Measurements from ENCODE around the gene BABAM2. TPM values are rescaled to one million over a fixed set of nuclear protein-coding genes. Genes with fewer than 3 reads are reported as not detected.

The BABAM2 gene
- total and polyA plus RNA-seq, 2 of the 4 experiments (the other 2 are of a cell fraction), result 20.9 to 23.1 TPM

GRCh38 chr2:28162564-28162963 lies 272.0 kb downstream of the BABAM2 start:
- dilution Hi-C loops (cut with HindIII; ENCODE audit: low sequenced_read_pairs, unreplicated experiment), result no loop called here
- no peaks in the 10 kb centered on the region for H3K9me3 ChIP-seq (ENCODE audit: control insufficient read depth, insufficient read depth, low read length)
- H3K9ac ChIP-seq (ENCODE audit: low read depth, low read length), result no peak overlapping the region
- H3K9me1 ChIP-seq (ENCODE audit: insufficient read depth, low read length), result peaks cover 7% of the 10 kb centered on the region; the same call in 1 of the 2 replicates
- H2BK5ac ChIP-seq (ENCODE audit: low read depth, low read length, poor library complexity, severe bottlenecking), result no peak overlapping the region
- no peak for DNase-seq
- no peak for ATAC-seq (ENCODE audit: low read depth)
- no peaks in the 10 kb centered on the region for H4K20me1 ChIP-seq (ENCODE audit: insufficient read depth, low read length)
- no peak overlapping the region for H2AK5ac ChIP-seq (ENCODE audit: low read depth, low read length)
- 100% methylated on average over 1 of the region's 3 CpGs; no CpG with 5 or more reads in 1 of the 2 experiments for WGBS, 2 experiments (ENCODE audit: extremely low coverage in 2 of 2, insufficient read length in 1 of 2)
- no peak overlapping the region for H3K56ac ChIP-seq (ENCODE audit: extremely low read depth, insufficient read depth, low read length)
- in situ Hi-C loops (cut with MboI; ENCODE audit: low sequenced_read_pairs), result no loop called here
- no peak overlapping the region for H3K14ac ChIP-seq (replicated peaks; ENCODE audit: low read depth, low read length)
- no peaks in the 10 kb centered on the region for H3K36me3 ChIP-seq (ENCODE audit: control insufficient read depth, insufficient read depth, low read length)
- H3K4me2 ChIP-seq (ENCODE audit: low read depth, low read length), result no peak overlapping the region
- H2BK15ac ChIP-seq (ENCODE audit: low read depth, low read length), result no peak overlapping the region
- H3K79me1 ChIP-seq (ENCODE audit: low read depth in 1 of 2, low read length in 2 of 2), result peaks cover 0 to 12% of the 10 kb centered on the region in 2 experiments; a peak in 2 of 4 replicates
- H3K18ac ChIP-seq (ENCODE audit: low read depth, low read length), result no peak overlapping the region
- intact Hi-C loops (cut with micrococcal nuclease), result loop anchor here (10.0 kb wide), 1 partner anchor 232 kb away; the partner anchor contains the start of gene FOSL2
- H2AFZ ChIP-seq (replicated peaks; ENCODE audit: low read length, poor library complexity), result no peak overlapping the region
- H3K4ac ChIP-seq (ENCODE audit: low read depth, low read length), result no peak overlapping the region
- no peak overlapping the region for H4K91ac ChIP-seq (ENCODE audit: insufficient read depth, low read depth, low read length)
- H3K23ac ChIP-seq (ENCODE audit: low read depth, low read length), result no peak overlapping the region
- peaks cover 16% of the 10 kb centered on the region for H3K4me1 ChIP-seq (ENCODE audit: control insufficient read depth, insufficient read depth, low read length)
- H2AK9ac ChIP-seq (replicated peaks; ENCODE audit: low read depth, low read length, poor library complexity), result no peak overlapping the region
- 0 out of 2 replicates have a peak overlapping the region, but pooled peaks have one; percentile 30 for H2BK20ac ChIP-seq (ENCODE audit: low read depth, low read length)
- H4K8ac ChIP-seq (ENCODE audit: low read depth in 2 of 2, low read length in 2 of 2), result no peak overlapping the region
- no peak overlapping the region for H2BK120ac ChIP-seq (ENCODE audit: low read depth, low read length)
- CTCF ChIA-PET, result interaction anchor here (0.6 kb wide), 1 partner anchor 26 kb away, joined by 4 read pairs; no protein-coding TSS in a partner anchor
- no peak overlapping the region for H3K4me3 ChIP-seq (ENCODE audit: insufficient read depth, low read depth, low read length)
- no peak overlapping the region for H4K5ac ChIP-seq (ENCODE audit: low read depth, low read length)
- H3K27ac ChIP-seq (ENCODE audit: insufficient read depth, low read length), result no peak overlapping the region
- no TSS peak for BruUV-seq (replicated peaks)
- POLR2A ChIA-PET (ENCODE audit: unreplicated experiment), result no interaction called here
- TF ChIP-seq RCOR1 (IDR thresholded peaks at IDR 0.05; ENCODE audit: insufficient replicate concordance, low read length) (no peak), NFE2L2 (IDR thresholded peaks at IDR 0.05; ENCODE audit: low read depth, low read length) (no peak), POLR2A (IDR thresholded peaks at IDR 0.05; ENCODE audit: low read depth, low read length) (no peak), SMC3 (IDR thresholded peaks at IDR 0.05; ENCODE audit: low read depth, low read length) (no peak)
- no peaks in the 10 kb centered on the region for H3K27me3 ChIP-seq (ENCODE audit: control insufficient read depth, insufficient read depth, low read length)
